Stomach (tissue), 9 donors: ENCODE measurements around the gene POU2AF3. TPM values are rescaled to one million over a fixed set of nuclear protein-coding genes. Genes with fewer than 3 reads are reported as not detected.

Source experiments
- DNase-seq, 2 donors: peaks; one replicate each; pipeline versions ENCODE4 v3.0.0 to v3.0.0-alpha.2; 2013 to 2019
- H3K27ac ChIP-seq, 5 donors: fragments of 200-600 bp in 4 of 5; sonication (generic) in 4 of 5; one replicate each; pipeline ENCODE4 v1.5.1; 2013 to 2019; ENCODE audit warnings: mild to moderate bottlenecking in 1 of 5, moderate library complexity in 1 of 5
- H3K27me3 ChIP-seq, 3 donors: fragments of 200-600 bp; sonication (generic); one replicate each; pipeline ENCODE4 v1.5.1; 2017 to 2019; ENCODE audit warnings: mixed run types in 1 of 3
- H3K36me3 ChIP-seq, 4 donors: fragments of 200-600 bp; sonication (generic); 1 replicate in 3 of 4; 2 replicates in 1 of 4; pipeline ENCODE4 v1.5.1; 2016 to 2019
- H3K4me1 ChIP-seq, 4 donors: fragments of 200-600 bp; sonication (generic); one replicate each; pipeline ENCODE4 v1.5.1; 2016 to 2019
- H3K4me3 ChIP-seq, 4 donors: fragments of 200-600 bp; sonication (generic) in 3 of 4; one replicate each; pipeline ENCODE4 v1.5.1; 2016 to 2019; ENCODE audit warnings: mild to moderate bottlenecking in 1 of 4
- H3K9me3 ChIP-seq, 4 donors: fragments of 200-600 bp; sonication (generic); one replicate each; pipeline ENCODE4 v1.5.1; 2016 to 2019
- CTCF ChIP-seq, 7 experiments: fragments of 450-650 bp in 4 of 7; fragments of 200-600 bp in 3 of 7; sonication (generic) in 3 of 7; IDR thresholded peaks; one replicate each; pipeline ENCODE4 v1.5.1; 2016 to 2019; ENCODE audit warnings: antibody characterized with exemption in 7 of 7, control low read depth in 2 of 7, mild to moderate bottlenecking in 1 of 7
- EP300 ChIP-seq: sonication (generic); formaldehyde crosslinking; IDR thresholded peaks from one replicate; pipeline ENCODE4 v1.6.1; 2017; ENCODE audit warnings: antibody characterized with exemption
- POLR2A ChIP-seq, 4 donors: fragments of 450-650 bp; IDR thresholded peaks; one replicate each; pipeline ENCODE4 v1.6.1; 2016; ENCODE audit warnings: antibody characterized with exemption in 4 of 4, control low read depth in 2 of 4, mild to moderate bottlenecking in 1 of 4, moderate library complexity in 1 of 4
- POLR2AphosphoS5 ChIP-seq, 3 donors: sonication (generic); formaldehyde crosslinking; IDR thresholded peaks; one replicate each; pipeline ENCODE4 v1.6.1; 2016; ENCODE audit warnings: antibody characterized with exemption in 3 of 3
- WGBS, 5 donors: extraction: QIAGEN DNeasy Blood & Tissue Kit in 3 of 5; methylation state at CpG; one replicate each; pipeline versions ENCODE4 v1.1.5 to v1.1.7; 2013 to 2018; 5-methylcytosine and 5-hydroxymethylcytosine counted together
- intact Hi-C: fragments of 100-400 bp; cut with DNase I; formaldehyde crosslinking; loops from one replicate; pipeline ENCODE4 v1.15.1; 2023; ENCODE audit warnings: low total_unique reads
- polyA plus RNA-seq, 3 donors: library from polyadenylated mRNA; stranded (reverse); fragments of 200-250 nt; gene quantifications; one replicate each; pipeline ENCODE4 v1.2.3, GENCODE V29; 2013
- small RNA-seq, 4 donors: library from RNA; depleted of rRNA; stranded (forward); fragments of <200 nt; gene quantifications; one replicate each; pipeline ENCODE3, GENCODE V24; 2016
- total RNA-seq, 5 donors: library from RNA; depleted of rRNA; stranded (reverse); fragments of >200 nt; gene quantifications; one replicate each; pipeline versions ENCODE4 v1.1.0 to v1.2.3, GENCODE V29; 2014 to 2016
- donor health status: healthy with polysubstance abuse.
- donor health status: Bipolar disorder and iron deficiency.
- donor health status: healthy.

POU2AF3 gene
- total and polyA plus RNA-seq, 8 donors = 0.58 to 10.1 (median 3.2) TPM

GRCh38 chr11:111355956-111356659 lies 57.8 kb downstream of the POU2AF3 start:
- peak overlapping the region in 4 of 5 donors; percentile 65 to 88 (median 76) for H3K27ac ChIP-seq
- DNase-seq = no peak
- H3K27me3 ChIP-seq = no peaks in the 10 kb centered on the region
- 24 to 46% (median 42%) methylated on average over 5 of the region's 5 CpGs for WGBS, 5 donors
- H3K4me1 ChIP-seq = peaks cover 20 to 58% (median 44%) of the 10 kb centered on the region in 4 donors
- H3K36me3 ChIP-seq = no peaks in the 10 kb centered on the region
- TF ChIP-seq POLR2A (IDR thresholded peaks at IDR 0.05) (no peak), EP300 (no peak), POLR2AphosphoS5 (IDR thresholded peaks at IDR 0.05) (no peak), CTCF (IDR thresholded peaks at IDR 0.05) (no peak)
- H3K4me3 ChIP-seq = no peak overlapping the region
- H3K9me3 ChIP-seq = no peaks in the 10 kb centered on the region
- intact Hi-C loops = no loop called here

- TF ChIP-seq EP300 (no peak), POLR2A (IDR thresholded peaks at IDR 0.05) (no peak), CTCF (IDR thresholded peaks at IDR 0.05) (no peak), POLR2AphosphoS5 (IDR thresholded peaks at IDR 0.05) (no peak)
- Histone ChIP-seq H3K36me3 (no peaks in the 10 kb centered on the region), H3K4me3 (no peak overlapping the region), H3K27me3 (no peaks in the 10 kb centered on the region), H3K4me1 (peaks cover 26 to 58% (median 48%) of the 10 kb centered on the region in 4 donors), H3K27ac (peak overlapping the region in 4 of 5 donors; percentile 47 to 88 (median 73)), H3K9me3 (no peaks in the 10 kb centered on the region)
- intact Hi-C loops = no loop called here
- WGBS, 5 donors = 40 to 64% (median 48%) methylated on average over 3 of the region's 3 CpGs
- DNase-seq = no peak
Observed at GRCh38 chr11:111356660-111357048, 58.3 kb downstream of the POU2AF3 start.

- H3K9me3 ChIP-seq = no peaks in the 10 kb centered on the region
- H3K4me1 ChIP-seq = peaks cover 30 to 57% (median 49%) of the 10 kb centered on the region in 4 donors
- H3K27ac ChIP-seq = peak overlapping the region; percentile 47 to 88 (median 67)
- intact Hi-C loops = no loop called here
- no peak for TF ChIP-seq POLR2A (IDR thresholded peaks at IDR 0.05)
- TF ChIP-seq CTCF (IDR thresholded peaks at IDR 0.05) = peak in 2 of 7 experiments; percentile 19 to 23
- H3K4me3 ChIP-seq = no peak overlapping the region
- H3K27me3 ChIP-seq = no peaks in the 10 kb centered on the region
- peak in 1 of 2 donors; percentile 46 for DNase-seq
- WGBS, 5 donors = 38 to 62% (median 51%) methylated on average over 18 of the region's 18 CpGs
- no peaks in the 10 kb centered on the region for H3K36me3 ChIP-seq
Observed at GRCh38 chr11:111357150-111358037, 59.0 kb downstream of the POU2AF3 start.

Small RNA genes lying within 50 kb of the gene (small RNA-seq; reads per million reads assigned to genes)
- gene MIR4491 = 0 to 0.38 (median 0) reads per million in 4 donors

Other genes starting within 250 kb of the POU2AF3 start
- not detected for gene POU2AF2, start 52.8 kb upstream of the POU2AF3 start, total RNA-seq
- gene POU2AF2, start 52.8 kb upstream of the POU2AF3 start, polyA plus RNA-seq = 1 to 10 TPM; 2.4 to 3.9 (median 3.1) TPM
- gene POU2AF1, start 80.7 kb downstream of the POU2AF3 start, total RNA-seq = 10 to 100 TPM in 2 of 5 donors, 1 to 10 TPM in 2, not detected in 1; 2.8 to 43.2 (median 14.8) TPM
- gene POU2AF1, start 80.7 kb downstream of the POU2AF3 start, polyA plus RNA-seq = 10 to 100 TPM in 1 of 3 donors, 1 to 10 TPM in 2; 7.0 to 12.3 (median 8.8) TPM
- not detected for gene BTG4, start 213.8 kb downstream of the POU2AF3 start, total RNA-seq
- not detected for gene BTG4, start 213.8 kb downstream of the POU2AF3 start, polyA plus RNA-seq
- not detected for gene HOATZ, start 216.2 kb downstream of the POU2AF3 start, total RNA-seq
- gene HOATZ, start 216.2 kb downstream of the POU2AF3 start, polyA plus RNA-seq = under 1 TPM in 1 of 3 donors, not detected in 2; 0.18 TPM
- gene LAYN, start 242.2 kb downstream of the POU2AF3 start, total RNA-seq = 10 to 100 TPM in 3 of 5 donors, 1 to 10 TPM in 1, under 1 TPM in 1; 0.87 to 54.0 (median 23.5) TPM
- 1 to 10 TPM; 2.4 to 3.3 (median 2.6) TPM for gene LAYN, start 242.2 kb downstream of the POU2AF3 start, polyA plus RNA-seq